ENCODE measurements around the gene TMEM108.

The TMEM108 gene

GRCh38 chr3:133037436-133037835, 755 bp upstream of the TMEM108 start:
- TF ChIP-seq FOXP2 (optimal IDR thresholded peaks at IDR 0.05; ENCODE audit: borderline replicate concordance, extremely low read depth, extremely low read length, insufficient read depth), result no peak
- no peak for TF ChIP-seq SIN3A (IDR thresholded peaks at IDR 0.05; ENCODE audit: borderline replicate concordance, insufficient read depth, low read length)
- TF ChIP-seq REST (IDR thresholded peaks at IDR 0.05; ENCODE audit: insufficient read depth in 1 of 2, low read depth in 2 of 2, low read length in 2 of 2), result no peak
- no peak for TF ChIP-seq POLR2AphosphoS5 (IDR thresholded peaks at IDR 0.05; ENCODE audit: low read depth, low read length)
- no peak for TF ChIP-seq TAF1 (IDR thresholded peaks at IDR 0.05; ENCODE audit: borderline replicate concordance, insufficient read depth, low read length)

- TF ChIP-seq SIN3A (IDR thresholded peaks at IDR 0.05; ENCODE audit: borderline replicate concordance, insufficient read depth, low read length), result no peak
- TF ChIP-seq POLR2AphosphoS5 (IDR thresholded peaks at IDR 0.05; ENCODE audit: low read depth, low read length), result no peak
- no peak for TF ChIP-seq FOXP2 (optimal IDR thresholded peaks at IDR 0.05; ENCODE audit: borderline replicate concordance, extremely low read depth, extremely low read length, insufficient read depth)
- no peak for TF ChIP-seq TAF1 (IDR thresholded peaks at IDR 0.05; ENCODE audit: borderline replicate concordance, insufficient read depth, low read length)
These were observed 662 bp downstream of the TMEM108 start for GRCh38 chr3:133038731-133039375.

GRCh38 chr3:133040696-133041523, 2.7 kb downstream of the TMEM108 start:
- TF ChIP-seq TAF1 (IDR thresholded peaks at IDR 0.05; ENCODE audit: borderline replicate concordance, insufficient read depth, low read length) (no peak), SIN3A (IDR thresholded peaks at IDR 0.05; ENCODE audit: borderline replicate concordance, insufficient read depth, low read length) (no peak), POLR2AphosphoS5 (IDR thresholded peaks at IDR 0.05; ENCODE audit: low read depth, low read length) (no peak), REST (IDR thresholded peaks at IDR 0.05; ENCODE audit: insufficient read depth in 1 of 2, low read depth in 2 of 2, low read length in 2 of 2) (no peak), FOXP2 (optimal IDR thresholded peaks at IDR 0.05; ENCODE audit: borderline replicate concordance, extremely low read depth, extremely low read length, insufficient read depth) (no peak)

GRCh38 chr3:133041524-133041829, 3.3 kb downstream of the TMEM108 start:
- no peak for TF ChIP-seq TAF1 (IDR thresholded peaks at IDR 0.05; ENCODE audit: borderline replicate concordance, insufficient read depth, low read length)
- TF ChIP-seq FOXP2 (optimal IDR thresholded peaks at IDR 0.05; ENCODE audit: borderline replicate concordance, extremely low read depth, extremely low read length, insufficient read depth), result no peak
- TF ChIP-seq REST (IDR thresholded peaks at IDR 0.05; ENCODE audit: insufficient read depth in 1 of 2, low read depth in 2 of 2, low read length in 2 of 2), result no peak
- TF ChIP-seq SIN3A (IDR thresholded peaks at IDR 0.05; ENCODE audit: borderline replicate concordance, insufficient read depth, low read length), result no peak
- no peak for TF ChIP-seq POLR2AphosphoS5 (IDR thresholded peaks at IDR 0.05; ENCODE audit: low read depth, low read length)

GRCh38 chr3:133042778-133043177, 4.6 kb downstream of the TMEM108 start:
- TF ChIP-seq TAF1 (IDR thresholded peaks at IDR 0.05; ENCODE audit: borderline replicate concordance, insufficient read depth, low read length), result no peak
- TF ChIP-seq REST (IDR thresholded peaks at IDR 0.05; ENCODE audit: insufficient read depth in 1 of 2, low read depth in 2 of 2, low read length in 2 of 2), result no peak
- TF ChIP-seq FOXP2 (optimal IDR thresholded peaks at IDR 0.05; ENCODE audit: borderline replicate concordance, extremely low read depth, extremely low read length, insufficient read depth), result no peak
- no peak for TF ChIP-seq POLR2AphosphoS5 (IDR thresholded peaks at IDR 0.05; ENCODE audit: low read depth, low read length)
- TF ChIP-seq SIN3A (IDR thresholded peaks at IDR 0.05; ENCODE audit: borderline replicate concordance, insufficient read depth, low read length), result no peak
